Gastrocnemius medialis (tissue), 4 donors: ENCODE data around the gene ECEL1.

ENCODE experiments used
- POLR2A ChIP-seq, 2 donors: fragments of 450-650 bp; IDR thresholded peaks; one replicate each; pipeline ENCODE4 v1.6.1; 2017; ENCODE audit warnings: antibody characterized with exemption in 2 of 2, mild to moderate bottlenecking in 2 of 2, moderate library complexity in 2 of 2
- TF ChIP-seq, protein P1 (sequence below), 5 experiments: fragments of 450-650 bp in 3 of 5; fragments of 200-600 bp in 2 of 5; sonication (generic) in 2 of 5; IDR thresholded peaks in 4 of 5; conservative IDR thresholded peaks in 1 of 5; 1 replicate in 4 of 5; 2 replicates in 1 of 5; pipeline ENCODE4 v1.5.1; 2016 to 2019; ENCODE audit warnings: antibody characterized with exemption in 5 of 5, mild to moderate bottlenecking in 3 of 5, moderate library complexity in 3 of 5

DNA sequence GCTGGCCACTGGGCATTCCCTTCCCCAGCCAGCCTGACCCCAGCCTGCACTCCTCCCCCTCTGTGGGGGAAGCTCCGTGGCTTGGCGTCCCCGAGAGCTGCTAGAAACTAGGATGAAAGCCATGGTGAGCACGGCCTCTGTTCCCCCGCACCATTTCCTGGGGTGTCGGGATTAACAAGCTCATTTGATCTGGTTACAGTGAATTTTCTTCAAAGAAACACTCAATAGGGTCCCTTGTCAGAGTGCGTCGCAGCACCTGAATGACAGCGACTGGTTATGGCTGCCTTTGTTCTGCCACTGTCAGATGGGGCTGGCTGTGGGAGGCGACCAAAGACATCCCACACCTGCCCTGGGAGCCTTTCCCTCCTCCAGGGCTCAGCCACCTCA lies 39.3 kb downstream of the ECEL1 start:
- TF ChIP-seq POLR2A (IDR thresholded peaks at IDR 0.05) = no peak
- TF ChIP-seq, protein P1, sequence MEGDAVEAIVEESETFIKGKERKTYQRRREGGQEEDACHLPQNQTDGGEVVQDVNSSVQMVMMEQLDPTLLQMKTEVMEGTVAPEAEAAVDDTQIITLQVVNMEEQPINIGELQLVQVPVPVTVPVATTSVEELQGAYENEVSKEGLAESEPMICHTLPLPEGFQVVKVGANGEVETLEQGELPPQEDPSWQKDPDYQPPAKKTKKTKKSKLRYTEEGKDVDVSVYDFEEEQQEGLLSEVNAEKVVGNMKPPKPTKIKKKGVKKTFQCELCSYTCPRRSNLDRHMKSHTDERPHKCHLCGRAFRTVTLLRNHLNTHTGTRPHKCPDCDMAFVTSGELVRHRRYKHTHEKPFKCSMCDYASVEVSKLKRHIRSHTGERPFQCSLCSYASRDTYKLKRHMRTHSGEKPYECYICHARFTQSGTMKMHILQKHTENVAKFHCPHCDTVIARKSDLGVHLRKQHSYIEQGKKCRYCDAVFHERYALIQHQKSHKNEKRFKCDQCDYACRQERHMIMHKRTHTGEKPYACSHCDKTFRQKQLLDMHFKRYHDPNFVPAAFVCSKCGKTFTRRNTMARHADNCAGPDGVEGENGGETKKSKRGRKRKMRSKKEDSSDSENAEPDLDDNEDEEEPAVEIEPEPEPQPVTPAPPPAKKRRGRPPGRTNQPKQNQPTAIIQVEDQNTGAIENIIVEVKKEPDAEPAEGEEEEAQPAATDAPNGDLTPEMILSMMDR (IDR thresholded peaks at IDR 0.05 in 4 of 5, conservative IDR thresholded peaks at IDR 0.05 in 1 of 5) = no peak
